Cardiac muscle cell (in vitro differentiated cells and primary cell): ENCODE measurements around the gene STOML2. TPM values are rescaled to one million over a fixed set of nuclear protein-coding genes. Genes with fewer than 3 reads are reported as not detected.
A peak's percentile ranks its signal among the peaks of the same experiment; 100 is the strongest.

Experiments used
- DNase-seq, 2 donors: peaks; one replicate each; pipeline versions ENCODE4 v3.0.0 to v3.0.0-alpha.2; 2010 to 2017; ENCODE audit warnings: low read depth in 1 of 2, low spot score in 1 of 2
- H3K27ac ChIP-seq: fragments of 200-600 bp; sonication (generic); 2 replicates; pipeline ENCODE4 v1.5.1; 2016
- H3K27me3 ChIP-seq: fragments of 200-600 bp; sonication (generic); 2 replicates; pipeline ENCODE4 v1.6.0; 2016; ENCODE audit warnings: control low read depth
- H3K36me3 ChIP-seq: fragments of 200-600 bp; sonication (generic); 2 replicates; pipeline ENCODE4 v1.5.1; 2016; ENCODE audit warnings: control low read depth
- H3K4me1 ChIP-seq: fragments of 200-600 bp; sonication (generic); 2 replicates; pipeline ENCODE4 v1.8.1; 2017; ENCODE audit warnings: low read depth, mild to moderate bottlenecking, mixed run types
- H3K4me3 ChIP-seq: fragments of 200-600 bp; sonication (generic); 2 replicates; pipeline ENCODE4 v1.5.1; 2016; ENCODE audit warnings: mild to moderate bottlenecking
- H3K9me3 ChIP-seq: fragments of 200-600 bp; sonication (generic); 2 replicates; pipeline ENCODE4 v1.5.1; 2017; ENCODE audit warnings: low read depth, mild to moderate bottlenecking, control low read depth
- polyA plus RNA-seq: library from polyadenylated mRNA; unstranded; fragments of >200 nt; fragmentation: Nextera tagmentation; extraction: Ambion mirVana; gene quantifications from 2 replicates; pipeline ENCODE4 v1.2.1, GENCODE V29; 2016
- total RNA-seq: library from RNA; depleted of rRNA; stranded (reverse); fragments of >200 nt; gene quantifications from 2 replicates; pipeline ENCODE4 v1.2.3, GENCODE V29; 2016
- TF ChIP-seq, protein P1 (sequence below): IDR thresholded peaks from 2 replicates; pipeline ENCODE4 v1.5.1; 2012; ENCODE audit warnings: low read depth, mild to moderate bottlenecking, low read length

STOML2 gene
- total and polyA plus RNA-seq, 2 experiments from 2014 or later: 151 to 201 TPM

- H3K4me3 ChIP-seq: peak within 1 kb of the TSS; percentile 70
- H3K27me3 ChIP-seq: no peaks in the 10 kb centered on the region
- peak; percentile 86 to 91 for DNase-seq
- H3K27ac ChIP-seq: peak within 1 kb of the TSS; percentile 96
- H3K36me3 ChIP-seq: peaks cover 3% of the 10 kb centered on the region
- no peaks in the 10 kb centered on the region for H3K4me1 ChIP-seq
- TF ChIP-seq, protein P1, sequence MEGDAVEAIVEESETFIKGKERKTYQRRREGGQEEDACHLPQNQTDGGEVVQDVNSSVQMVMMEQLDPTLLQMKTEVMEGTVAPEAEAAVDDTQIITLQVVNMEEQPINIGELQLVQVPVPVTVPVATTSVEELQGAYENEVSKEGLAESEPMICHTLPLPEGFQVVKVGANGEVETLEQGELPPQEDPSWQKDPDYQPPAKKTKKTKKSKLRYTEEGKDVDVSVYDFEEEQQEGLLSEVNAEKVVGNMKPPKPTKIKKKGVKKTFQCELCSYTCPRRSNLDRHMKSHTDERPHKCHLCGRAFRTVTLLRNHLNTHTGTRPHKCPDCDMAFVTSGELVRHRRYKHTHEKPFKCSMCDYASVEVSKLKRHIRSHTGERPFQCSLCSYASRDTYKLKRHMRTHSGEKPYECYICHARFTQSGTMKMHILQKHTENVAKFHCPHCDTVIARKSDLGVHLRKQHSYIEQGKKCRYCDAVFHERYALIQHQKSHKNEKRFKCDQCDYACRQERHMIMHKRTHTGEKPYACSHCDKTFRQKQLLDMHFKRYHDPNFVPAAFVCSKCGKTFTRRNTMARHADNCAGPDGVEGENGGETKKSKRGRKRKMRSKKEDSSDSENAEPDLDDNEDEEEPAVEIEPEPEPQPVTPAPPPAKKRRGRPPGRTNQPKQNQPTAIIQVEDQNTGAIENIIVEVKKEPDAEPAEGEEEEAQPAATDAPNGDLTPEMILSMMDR: peak; percentile 78
- H3K9me3 ChIP-seq: no peaks in the 10 kb centered on the region
These were observed 6.7 kb downstream of the STOML2 start, which contains the start of gene PIGO for GRCh38 chr9:35096035-35096849. PIGO (minus strand) TSS chr9:35096591; CDS start chr9:35095565, 1,026 bp downstream.

- Histone ChIP-seq H3K27me3 (no peaks in the 10 kb centered on the region), H3K27ac (no peak overlapping the region), H3K4me3 (no peak overlapping the region), H3K9me3 (no peaks in the 10 kb centered on the region), H3K4me1 (no peaks in the 10 kb centered on the region), H3K36me3 (peaks cover 28% of the 10 kb centered on the region)
- DNase-seq: no peak
- TF ChIP-seq, protein P1: no peak
These were observed 11.4 kb downstream of the STOML2 start for GRCh38 chr9:35091536-35091935.

GRCh38 chr9:35089434-35089833, 13.5 kb downstream of the STOML2 start:
- Histone ChIP-seq H3K9me3 (no peaks in the 10 kb centered on the region), H3K4me1 (no peaks in the 10 kb centered on the region), H3K27me3 (no peaks in the 10 kb centered on the region), H3K36me3 (peaks cover 28% of the 10 kb centered on the region), H3K27ac (no peak overlapping the region), H3K4me3 (no peak overlapping the region)
- TF ChIP-seq, protein P1: no peak
- DNase-seq: no peak

GRCh38 chr9:35085078-35085477, 17.9 kb downstream of the STOML2 start:
- H3K4me1 ChIP-seq: no peaks in the 10 kb centered on the region
- no peak for DNase-seq
- no peak overlapping the region for H3K4me3 ChIP-seq
- no peaks in the 10 kb centered on the region for H3K9me3 ChIP-seq
- TF ChIP-seq, protein P1: no peak
- peaks cover 21% of the 10 kb centered on the region for H3K36me3 ChIP-seq
- no peak overlapping the region for H3K27ac ChIP-seq
- H3K27me3 ChIP-seq: no peaks in the 10 kb centered on the region

DNA sequence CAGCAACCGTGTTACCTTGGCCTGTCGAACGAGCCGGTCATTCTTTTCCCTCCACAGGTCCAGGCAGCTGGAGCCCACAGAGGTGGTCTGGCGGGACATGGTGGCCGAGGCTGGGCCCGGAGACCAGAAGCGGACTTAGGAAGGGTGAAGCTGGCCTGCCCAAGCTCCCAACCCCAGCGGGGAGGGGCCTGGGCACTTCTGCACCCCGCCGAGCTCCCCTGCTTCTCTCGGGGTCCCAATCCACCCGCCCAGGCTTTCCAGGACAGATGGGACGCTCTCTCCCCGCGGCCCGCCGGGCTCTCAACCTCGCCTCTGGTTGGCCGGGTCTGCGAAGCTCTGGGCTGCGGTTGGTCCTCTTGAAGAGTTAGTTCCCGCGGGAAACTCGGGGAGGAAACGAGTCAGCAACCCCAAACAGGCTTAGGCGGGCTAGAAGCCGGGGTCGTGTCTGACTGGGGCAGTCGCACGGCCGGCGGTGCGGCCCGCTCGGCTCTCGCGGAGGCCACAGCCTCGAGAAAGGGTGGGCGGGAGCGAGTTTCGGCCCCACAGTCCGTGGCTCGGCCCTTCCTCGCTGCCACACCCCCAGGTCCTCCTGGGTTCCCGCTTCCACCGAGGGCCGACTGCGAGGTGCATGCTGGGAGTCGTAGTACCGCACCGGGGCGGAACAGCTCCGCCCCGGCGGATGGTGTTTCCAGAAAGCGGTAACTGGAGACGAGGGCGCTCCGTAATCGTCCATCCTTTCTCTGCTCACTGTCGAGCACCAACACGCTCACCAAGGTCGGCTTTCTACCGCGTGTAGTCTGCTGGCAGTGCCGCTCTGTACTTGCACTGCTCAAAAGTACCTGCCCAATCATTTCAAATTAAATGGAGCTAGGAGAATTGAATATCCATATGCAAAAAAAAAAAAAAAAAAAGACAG, 23.2 kb downstream of the STOML2 start, which contains the start of gene FANCG:
TSS of gene FANCG (minus strand) at position 517 of the 916 bp plus-strand sequence. CDS start at position 99, 418 bp downstream.
- H3K4me1 ChIP-seq: peaks cover 7% of the 10 kb centered on the region
- peak; percentile 94 for DNase-seq
- H3K36me3 ChIP-seq: no peaks in the 10 kb centered on the region
- TF ChIP-seq, protein P1: no peak
- no peaks in the 10 kb centered on the region for H3K9me3 ChIP-seq
- peak within 1 kb of the TSS; percentile 41 for H3K27ac ChIP-seq
- H3K4me3 ChIP-seq: peak within 1 kb of the TSS; percentile 82
- no peaks in the 10 kb centered on the region for H3K27me3 ChIP-seq
